Left kidney (tissue), 2 donors: ENCODE data around the gene NR3C1. TPM values are rescaled to one million over a fixed set of nuclear protein-coding genes. Genes with fewer than 3 reads are reported as not detected.

Experiments
- DNase-seq: peaks from one replicate; pipeline ENCODE4 v3.0.0-alpha.2; 2013
- polyA plus RNA-seq: library from polyadenylated mRNA; unstranded; fragments of 120-200 nt; gene quantifications from one replicate; pipeline ENCODE4 v1.2.1, GENCODE V29; 2013; ENCODE audit not compliant: insufficient read length

Gene NR3C1
- polyA plus RNA-seq, 1 donor: 35.2 TPM

DNA sequence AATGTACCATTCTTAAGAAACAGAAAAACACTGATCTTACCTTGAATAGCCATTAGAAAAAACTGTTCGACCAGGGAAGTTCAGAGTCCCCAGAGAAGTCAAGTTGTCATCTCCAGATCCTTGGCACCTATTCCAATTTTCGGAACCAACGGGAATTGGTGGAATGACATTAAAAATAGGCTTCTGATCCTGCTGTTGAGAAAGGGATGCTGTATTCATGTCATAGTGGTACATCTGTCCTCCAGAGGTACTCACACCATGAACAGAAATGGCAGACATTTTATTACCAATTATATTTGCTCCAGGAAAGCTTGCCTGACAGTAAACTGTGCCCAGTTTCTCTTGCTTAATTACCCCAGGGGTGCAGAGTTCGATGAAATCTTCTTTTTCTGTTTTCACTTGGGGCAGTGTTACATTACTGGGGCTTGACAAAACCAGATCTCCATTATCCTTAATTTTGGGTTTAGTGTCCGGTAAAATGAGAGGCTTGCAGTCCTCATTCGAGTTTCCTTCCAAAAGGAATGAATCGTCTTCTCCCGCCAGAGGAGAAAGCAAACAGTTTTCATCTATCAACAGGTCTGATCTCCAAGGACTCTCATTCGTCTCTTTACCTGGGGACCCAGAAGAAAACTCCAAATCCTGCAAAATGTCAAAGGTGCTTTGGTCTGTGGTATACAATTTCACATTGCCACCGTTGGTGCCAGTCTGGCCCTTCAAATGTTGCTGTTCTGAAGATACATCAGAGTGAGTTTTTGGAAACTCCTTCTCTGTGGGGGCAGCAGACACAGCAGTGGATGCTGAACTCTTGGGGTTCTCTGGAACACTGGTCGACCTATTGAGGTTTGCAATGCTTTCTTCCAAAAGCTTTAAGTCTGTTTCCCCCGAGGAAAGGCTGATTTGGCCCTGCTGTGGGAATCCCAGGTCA is 3.6 kb downstream of the NR3C1 start:
- DNase-seq: no peak

DNA sequence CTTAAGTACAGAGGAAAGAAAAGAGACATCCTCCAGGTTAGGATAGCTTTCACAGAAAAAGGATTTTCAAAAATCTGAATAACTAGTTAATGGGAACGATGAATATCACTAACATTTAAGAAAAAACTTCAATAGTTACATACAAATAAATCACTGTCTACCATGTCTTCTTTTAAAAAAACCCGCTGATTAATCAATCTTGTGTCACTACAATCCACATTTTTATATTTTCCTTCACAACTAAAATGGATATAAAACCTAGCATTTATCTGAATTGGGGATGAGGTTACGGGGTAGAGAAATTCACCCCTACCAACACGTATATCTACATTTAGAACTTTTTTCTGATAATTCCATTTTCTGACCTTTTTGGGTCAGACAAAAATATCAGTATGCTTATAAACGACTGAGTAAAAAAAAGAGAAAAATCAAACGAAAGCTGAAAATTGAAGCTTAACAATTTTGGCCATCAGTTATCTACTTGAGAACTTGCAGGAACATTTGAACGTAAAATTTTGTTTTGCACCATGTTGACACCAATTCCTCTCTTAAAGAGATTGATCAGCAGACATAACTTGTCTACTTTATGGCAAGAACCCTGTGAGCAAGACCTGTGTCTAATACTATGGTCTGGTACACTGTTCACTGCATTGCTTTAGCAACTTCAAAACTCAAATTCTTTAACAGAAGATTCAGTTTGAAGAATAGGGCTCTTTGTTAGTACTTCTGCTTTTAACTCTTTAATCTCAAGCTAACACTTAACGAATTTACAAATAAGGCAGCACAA is 4.8 kb downstream of the NR3C1 start:
- DNase-seq: no peak

- no peak for DNase-seq
Observed at GRCh38 chr5:143398053-143398355, 5.5 kb downstream of the NR3C1 start.

DNA sequence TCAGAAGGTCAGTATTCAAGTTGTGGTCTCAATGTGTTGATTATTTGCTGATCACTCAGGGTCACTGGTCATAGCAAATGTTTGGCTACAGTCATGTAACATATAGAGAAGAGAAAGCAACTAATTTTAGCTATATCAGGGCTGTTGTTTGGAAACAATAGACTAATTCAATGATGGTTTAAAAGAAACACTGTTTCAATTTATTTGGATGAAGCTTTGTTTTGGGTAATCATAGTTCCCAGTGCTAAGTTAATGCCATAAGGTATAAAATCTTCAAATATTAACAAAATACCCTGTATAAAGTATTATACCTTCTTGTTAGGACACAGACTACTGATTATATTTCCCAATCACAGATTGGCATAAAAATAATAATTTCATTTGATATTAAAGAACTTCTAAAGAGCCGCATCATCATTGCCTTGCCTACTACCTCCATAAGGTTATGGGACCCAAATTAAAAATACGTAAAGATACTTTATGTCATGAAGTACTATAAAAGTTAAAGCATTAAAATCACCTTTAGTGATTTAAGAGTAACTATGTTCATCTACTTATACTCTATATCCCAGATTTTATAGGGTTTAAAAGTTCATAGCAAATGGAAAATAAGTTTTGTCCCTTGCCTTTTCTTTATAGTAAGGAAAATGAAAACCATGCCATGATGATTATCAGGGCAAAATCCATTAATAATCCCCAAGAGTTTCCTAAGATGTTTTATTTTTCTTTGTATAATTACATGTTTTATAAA is 6.0 kb downstream of the NR3C1 start:
- no peak for DNase-seq

GRCh38 chr5:143396353-143396940 is 7.0 kb downstream of the NR3C1 start:
- no peak for DNase-seq

- no peak for DNase-seq
Observed at GRCh38 chr5:143395638-143396352, 7.7 kb downstream of the NR3C1 start.

DNA sequence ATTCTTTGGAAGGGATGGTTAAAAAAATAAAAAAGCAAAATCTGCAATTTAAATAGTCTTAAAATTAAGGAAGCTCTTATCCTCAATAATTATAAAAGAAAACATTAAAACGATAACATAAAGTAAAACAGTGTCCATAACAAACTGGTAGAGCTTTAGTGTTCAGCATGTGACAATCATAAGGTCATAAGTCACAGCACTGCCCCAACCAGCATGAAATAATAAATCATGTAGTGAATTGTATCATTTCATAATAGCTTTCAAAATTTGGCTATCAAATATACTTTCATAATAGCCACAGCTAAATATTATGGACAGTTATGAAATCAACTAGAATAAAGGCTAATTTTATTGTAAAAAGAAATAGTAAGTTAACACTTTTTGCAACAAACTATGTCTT is 10.0 kb downstream of the NR3C1 start:
- DNase-seq: no peak

DNA sequence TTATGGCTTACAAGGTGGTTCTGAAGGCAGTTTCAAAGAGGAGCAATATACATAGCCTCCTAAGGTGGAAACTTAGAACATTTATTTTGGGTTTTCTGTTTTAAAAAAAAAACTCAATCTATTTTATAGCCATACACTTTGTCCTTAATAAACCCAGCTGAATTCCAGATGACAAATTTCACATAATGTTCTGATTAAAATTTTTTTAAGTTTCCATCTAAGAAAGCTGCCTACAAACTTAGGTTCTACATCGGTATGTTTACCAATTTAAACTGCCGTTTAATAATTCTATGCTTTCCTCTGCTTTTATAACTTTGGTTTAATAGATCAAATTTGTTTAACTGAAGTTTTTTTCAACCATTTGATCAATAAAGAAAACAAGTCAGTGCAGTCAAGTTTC is 12.5 kb downstream of the NR3C1 start:
- DNase-seq: no peak

DNA sequence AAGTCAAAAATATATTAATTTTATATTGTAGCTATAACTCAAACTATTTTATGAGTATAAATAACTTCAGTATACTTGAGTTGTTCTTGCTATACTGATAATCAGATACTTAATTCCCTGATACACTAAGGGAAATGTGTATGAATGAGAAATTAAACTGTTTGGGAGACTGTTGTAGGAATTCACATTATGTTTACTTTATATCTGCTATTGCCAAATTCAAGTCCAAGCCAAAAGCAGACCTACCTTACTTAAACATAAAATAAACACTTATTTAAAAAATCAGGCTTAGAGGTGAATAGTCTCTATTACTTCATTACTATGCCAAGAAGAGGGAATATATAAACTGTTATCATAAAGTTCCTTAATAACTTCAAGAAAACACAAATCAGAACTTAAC is 13.2 kb downstream of the NR3C1 start:
- no peak for DNase-seq

- DNase-seq: no peak
Observed at GRCh38 chr5:143386725-143387124, 16.8 kb downstream of the NR3C1 start.

- DNase-seq: no peak
Observed at GRCh38 chr5:143384865-143385657, 18.4 kb downstream of the NR3C1 start.

GRCh38 chr5:143383988-143384387 is 19.5 kb downstream of the NR3C1 start:
- no peak for DNase-seq

GRCh38 chr5:143379606-143380005 is 23.9 kb downstream of the NR3C1 start:
- DNase-seq: no peak

GRCh38 chr5:143376911-143377813 is 26.3 kb downstream of the NR3C1 start:
- no peak for DNase-seq

DNA sequence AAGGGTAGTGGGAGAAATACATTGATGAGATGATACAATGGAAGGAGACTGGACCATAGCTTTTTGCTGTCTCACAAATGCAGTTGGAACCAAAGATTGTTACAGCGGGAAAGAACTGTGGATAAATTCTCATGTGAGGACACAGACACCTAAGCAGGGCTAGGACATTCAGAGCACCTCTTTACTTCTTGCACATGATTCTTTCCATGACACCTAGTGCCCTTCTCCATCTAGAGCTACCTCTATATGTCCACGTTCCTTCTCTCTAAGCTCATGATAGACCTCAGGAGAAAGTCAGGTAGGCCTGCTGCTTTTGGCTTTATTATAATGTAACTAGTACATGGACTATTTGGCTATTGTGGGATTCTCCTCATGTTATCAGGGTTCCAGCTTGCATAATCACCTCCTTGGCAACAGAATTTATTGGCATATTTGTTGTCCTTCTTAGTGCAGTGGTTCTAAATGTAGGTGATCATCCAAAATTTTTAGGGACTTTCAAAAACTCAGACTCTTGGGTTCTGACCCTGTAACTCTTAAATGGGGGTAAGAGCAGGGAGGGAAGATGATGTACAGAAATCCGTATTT is 27.2 kb downstream of the NR3C1 start:
- no peak for DNase-seq

GRCh38 chr5:143374496-143375217 is 28.8 kb downstream of the NR3C1 start:
- no peak for DNase-seq

- DNase-seq: no peak
Observed at GRCh38 chr5:143373076-143373475, 30.4 kb downstream of the NR3C1 start.

GRCh38 chr5:143372187-143372829 is 31.2 kb downstream of the NR3C1 start:
- no peak for DNase-seq
